GM19238 (cell line): ENCODE results near the gene PHRF1.
A peak's percentile ranks its signal among the peaks of the same experiment; 100 is the strongest.

Experiments used
- DNase-seq: peaks from one replicate; pipeline ENCODE4 v3.0.0; 2011; ENCODE audit warnings: low spot score; ENCODE audit not compliant: insufficient read length

Gene PHRF1

GRCh38 chr11:593347-593746, 17.1 kb downstream of the PHRF1 start:
- no peak for DNase-seq

DNA sequence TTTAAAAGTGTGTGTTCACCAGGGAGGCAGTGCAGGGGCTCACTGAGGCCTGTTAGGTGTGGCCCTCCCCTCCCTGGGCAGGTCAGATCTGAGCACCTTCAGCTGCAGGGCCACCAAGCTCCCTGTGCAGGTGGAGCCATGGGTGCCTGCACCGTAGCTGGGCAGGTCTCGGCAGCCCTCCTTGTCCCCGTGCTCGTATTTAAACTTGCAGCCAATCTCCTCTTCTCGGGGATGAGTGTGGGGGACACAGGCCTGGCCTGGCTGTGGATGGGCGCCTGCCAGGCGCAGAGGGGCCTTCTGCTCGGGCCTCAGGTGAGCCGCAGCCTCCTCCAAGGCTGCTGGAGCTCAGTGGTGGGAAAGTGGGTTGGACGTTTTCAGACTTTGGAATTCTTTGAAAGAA, 19.1 kb downstream of the PHRF1 start:
- no peak for DNase-seq

GRCh38 chr11:596374-596773, 20.1 kb downstream of the PHRF1 start:
- DNase-seq = no peak

GRCh38 chr11:597166-597725, 21.0 kb downstream of the PHRF1 start:
- DNase-seq = no peak

GRCh38 chr11:598005-598680, 21.9 kb downstream of the PHRF1 start:
- no peak for DNase-seq

DNA sequence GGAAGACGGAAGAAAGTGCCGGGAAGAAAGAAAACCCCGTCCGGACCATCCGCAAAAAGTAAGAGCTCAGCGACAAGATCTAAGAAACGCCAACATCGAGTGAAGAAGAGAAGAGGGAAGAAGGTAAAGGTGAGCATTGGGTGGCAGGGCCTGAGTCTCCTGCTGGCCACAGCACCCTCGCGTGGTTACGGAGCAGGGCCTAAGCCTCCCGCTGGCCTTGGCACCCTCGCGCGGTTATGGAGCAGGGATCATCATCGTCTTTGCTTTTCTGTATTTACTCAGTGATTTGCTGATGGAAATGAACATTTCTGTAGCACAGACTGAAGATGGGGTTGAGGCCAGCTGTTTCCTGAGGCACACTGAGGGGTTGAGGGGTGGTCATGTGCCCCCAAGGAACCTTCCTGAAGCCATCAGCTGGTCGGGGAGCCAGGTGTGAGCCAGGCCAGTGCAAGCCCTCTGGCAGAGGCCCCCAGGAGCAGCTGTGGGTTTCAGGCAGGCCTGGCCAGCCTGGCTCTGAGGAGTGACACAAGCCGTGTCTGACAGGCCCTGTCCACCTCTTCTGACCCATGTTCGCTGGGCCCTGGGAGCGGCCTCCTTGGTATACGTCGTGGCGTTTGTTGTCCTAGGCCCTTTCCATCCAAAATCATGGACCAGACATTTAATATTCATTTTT, 25.4 kb downstream of the PHRF1 start:
- no peak for DNase-seq

DNA sequence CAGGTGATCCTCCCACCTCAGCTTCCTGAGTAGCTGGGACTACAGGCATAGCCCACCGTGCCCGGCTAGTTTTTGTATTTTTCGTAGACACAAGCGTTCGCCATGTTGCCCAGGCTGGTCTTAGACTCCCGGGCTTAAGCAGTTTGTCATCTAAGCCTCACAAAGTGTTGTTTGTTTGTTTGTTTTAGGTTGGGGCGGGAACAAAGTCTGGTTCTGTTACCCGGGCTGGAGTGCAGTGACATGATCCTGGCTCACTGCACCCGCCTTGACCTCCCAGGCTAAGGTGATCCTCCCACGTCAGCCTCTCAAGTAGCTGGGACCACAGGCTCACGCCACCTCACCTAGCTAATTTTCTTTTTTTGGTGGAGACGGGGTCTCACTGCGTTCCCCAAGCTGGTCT, 26.9 kb downstream of the PHRF1 start:
- no peak for DNase-seq

GRCh38 chr11:605286-606129, 29.2 kb downstream of the PHRF1 start:
- no peak for DNase-seq

GRCh38 chr11:606245-606644, 30.0 kb downstream of the PHRF1 start:
- DNase-seq = no peak

GRCh38 chr11:607020-607780, 30.9 kb downstream of the PHRF1 start:
- no peak for DNase-seq

DNA sequence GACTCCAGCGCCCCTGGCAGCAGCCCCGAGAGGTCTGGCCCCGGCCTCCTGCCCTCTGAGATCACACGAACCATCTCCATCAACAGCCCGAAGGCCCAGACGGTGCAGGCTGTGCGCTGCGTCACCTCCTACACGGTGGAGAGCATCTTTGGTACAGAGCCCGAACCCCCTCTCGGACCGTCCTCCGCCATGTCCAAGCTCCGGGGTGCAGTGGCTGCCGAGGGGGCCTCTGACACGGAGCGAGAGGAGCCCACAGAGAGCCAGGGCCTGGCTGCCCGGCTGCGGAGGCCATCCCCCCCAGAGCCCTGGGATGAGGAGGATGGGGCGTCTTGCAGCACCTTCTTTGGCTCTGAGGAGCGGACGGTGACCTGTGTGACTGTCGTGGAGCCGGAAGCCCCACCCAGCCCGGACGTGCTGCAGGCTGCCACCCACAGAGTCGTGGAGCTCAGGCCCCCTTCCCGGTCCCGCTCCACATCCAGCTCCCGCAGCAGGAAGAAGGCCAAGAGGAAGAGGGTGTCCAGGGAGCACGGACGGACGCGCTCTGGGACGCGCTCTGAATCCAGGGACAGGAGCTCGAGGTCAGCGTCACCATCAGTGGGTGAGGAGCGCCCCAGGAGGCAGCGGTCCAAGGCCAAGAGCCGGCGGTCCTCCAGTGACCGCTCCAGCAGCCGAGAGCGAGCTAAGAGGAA, 31.8 kb downstream of the PHRF1 start:
- no peak for DNase-seq

GRCh38 chr11:608791-609251, 32.6 kb downstream of the PHRF1 start:
- DNase-seq = no peak

- no peak for DNase-seq
Measured at GRCh38 chr11:609341-609811, 33.1 kb downstream of the PHRF1 start.

GRCh38 chr11:610146-610801, 34.0 kb downstream of the PHRF1 start:
- no peak for DNase-seq

DNA sequence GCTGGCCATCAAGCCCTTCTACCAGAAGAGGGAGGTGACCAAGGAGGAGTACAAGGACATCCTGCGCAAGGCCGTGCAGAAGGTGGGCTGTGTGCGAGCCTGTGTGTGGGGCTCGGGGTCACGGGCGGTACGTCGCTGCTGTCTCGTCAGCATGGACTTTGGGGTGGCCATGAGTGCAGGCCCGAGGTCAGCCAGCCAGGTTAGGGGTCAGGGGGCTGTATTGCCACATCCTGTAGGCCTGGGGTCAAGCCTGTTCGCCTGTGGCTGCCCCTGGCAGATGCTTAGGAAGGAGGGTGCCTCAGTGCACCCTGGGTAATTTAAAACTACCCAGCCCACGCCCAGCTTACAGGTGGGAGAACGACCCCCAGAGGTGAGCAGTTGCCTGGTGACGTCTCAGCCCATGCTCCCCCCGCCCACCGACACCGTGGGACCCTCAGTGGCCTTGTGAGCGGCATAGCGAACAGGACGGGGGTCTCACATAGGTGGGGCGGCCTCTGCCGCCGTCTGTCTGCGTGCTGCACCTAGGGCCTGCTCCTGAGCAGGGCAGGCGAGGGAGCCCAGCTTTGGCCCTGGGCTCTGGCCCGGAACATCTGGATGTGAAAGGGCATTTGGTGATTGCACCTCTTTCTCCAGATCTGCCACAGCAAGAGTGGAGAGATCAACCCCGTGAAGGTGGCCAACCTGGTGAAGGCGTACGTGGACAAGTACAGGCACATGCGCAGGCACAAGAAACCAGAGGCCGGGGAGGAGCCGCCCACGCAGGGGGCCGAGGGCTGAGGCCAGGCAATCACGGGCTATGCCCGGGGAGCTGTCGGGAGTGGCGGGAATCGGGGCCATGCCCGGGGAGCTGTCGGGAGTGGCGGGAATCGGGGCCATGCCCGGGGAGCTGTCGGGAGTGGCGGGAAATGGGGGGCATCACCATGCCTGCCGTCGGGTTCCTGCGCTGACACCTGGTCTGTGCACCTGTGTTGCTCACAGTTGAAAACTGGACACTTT, 35.0 kb downstream of the PHRF1 start:
- DNase-seq = no peak

DNA sequence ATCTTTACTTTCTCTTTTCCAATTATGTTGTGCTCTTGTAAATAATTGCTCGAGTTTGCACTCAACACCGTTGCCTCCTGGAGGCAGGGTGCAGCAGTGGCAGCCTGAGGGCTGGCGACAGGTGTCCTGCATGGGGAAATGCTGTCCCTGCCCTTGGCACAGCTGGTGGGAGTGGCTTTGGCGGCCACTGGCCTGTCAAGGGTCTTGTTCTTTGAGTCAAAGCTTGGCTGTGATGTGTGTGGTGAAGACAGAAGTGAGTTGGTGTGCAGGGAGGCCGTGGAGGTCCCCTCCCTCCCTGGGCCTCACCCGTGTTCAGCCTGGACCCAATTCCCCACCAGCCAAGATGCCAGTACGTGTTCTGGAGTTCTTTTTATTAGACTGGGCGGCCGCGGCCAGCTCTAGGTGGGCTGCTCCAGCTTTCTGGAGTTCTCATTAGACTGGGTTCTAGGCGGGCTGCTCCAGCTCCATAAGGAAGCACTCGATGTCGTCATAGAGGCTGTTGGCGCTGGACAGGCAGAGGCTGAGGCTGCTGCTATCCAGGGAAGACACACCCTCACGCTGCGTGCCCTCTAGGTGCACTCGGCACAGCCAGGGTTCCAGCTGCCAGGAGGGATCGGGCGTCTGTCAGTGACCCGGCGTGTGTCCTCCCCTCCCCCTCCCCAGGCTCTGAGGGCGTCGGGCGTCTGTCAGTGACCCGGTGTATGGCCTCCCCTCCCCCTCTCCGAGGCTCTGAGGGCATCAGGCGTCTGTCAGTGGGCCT, 36.1 kb downstream of the PHRF1 start:
- DNase-seq = no peak

GRCh38 chr11:612961-613300, 36.7 kb downstream of the PHRF1 start:
- no peak for DNase-seq

GRCh38 chr11:613369-613968, 37.2 kb downstream of the PHRF1 start:
- peak; percentile 62 for DNase-seq
